HepG2 (cell line): ENCODE data around the gene CHST13.

ENCODE experiments used
- CBX2 ChIP-seq, 2 experiments: fragments of 200-600 bp in 1 of 2; sonication (generic); formaldehyde crosslinking in 1 of 2; IDR thresholded peaks; 2 replicates each; pipeline versions ENCODE4 v1.7.0 to v1.8.1; 2018 to 2022; ENCODE audit warnings: low read depth in 2 of 2, low read length in 1 of 2, mild to moderate bottlenecking in 1 of 2, missing genetic modification reagents in 1 of 2
- IRX3 ChIP-seq: sonication (generic); formaldehyde crosslinking; IDR thresholded peaks from 2 replicates; pipeline ENCODE4 v1.8.1; 2023; ENCODE audit warnings: mild to moderate bottlenecking, low read depth, missing genetic modification reagents, borderline replicate concordance
- MAFK ChIP-seq, 2 experiments: IDR thresholded peaks in 1 of 2; conservative IDR thresholded peaks in 1 of 2; 2 replicates each; pipeline ENCODE4 v1.6.1; 2011; ENCODE audit warnings: improper control_type of control experiment in 2 of 2, low read length in 2 of 2
- POLR2A ChIP-seq, 2 experiments: IDR thresholded peaks; 2 replicates each; pipeline ENCODE4 v1.6.1; 2011; ENCODE audit warnings: low read depth in 2 of 2, low read length in 2 of 2, mild to moderate bottlenecking in 1 of 2, moderate library complexity in 1 of 2; ENCODE audit not compliant: insufficient read depth in 1 of 2
- TAF15 ChIP-seq: fragments of 200-400 bp; formaldehyde crosslinking; IDR thresholded peaks from one replicate; pipeline ENCODE4 v1.6.1; 2018; ENCODE audit warnings: mild to moderate bottlenecking, low read depth, low read length; ENCODE audit not compliant: poor library complexity, severe bottlenecking
- TCF7L2 ChIP-seq: IDR thresholded peaks from 2 replicates; pipeline ENCODE4 v1.6.1; 2011; ENCODE audit warnings: mild to moderate bottlenecking, low read depth, low read length, moderate library complexity
- ZBTB38 ChIP-seq: sonication (generic); formaldehyde crosslinking; IDR thresholded peaks from 2 replicates; pipeline ENCODE4 v1.5.1; 2020; ENCODE audit warnings: mild to moderate bottlenecking, missing genetic modification reagents
- ZNF44 ChIP-seq: sonication (generic); formaldehyde crosslinking; IDR thresholded peaks from 2 replicates; pipeline ENCODE4 v1.5.1; 2020; ENCODE audit warnings: mild to moderate bottlenecking, missing genetic modification reagents
- ZNF703 ChIP-seq: sonication (generic); formaldehyde crosslinking; IDR thresholded peaks from 2 replicates; pipeline ENCODE4 v1.5.1; 2020; ENCODE audit warnings: missing genetic modification reagents, mild to moderate bottlenecking, moderate library complexity, borderline replicate concordance
- TF ChIP-seq, protein P1 (sequence below): sonication (generic); formaldehyde crosslinking; IDR thresholded peaks from 2 replicates; pipeline ENCODE4 v1.4.0; 2020; ENCODE audit warnings: low read depth, mild to moderate bottlenecking, missing genetic modification reagents
- TF ChIP-seq, protein P2 (sequence below): sonication (generic); formaldehyde crosslinking; IDR thresholded peaks from 2 replicates; pipeline ENCODE4 v1.5.0; 2020; ENCODE audit warnings: mild to moderate bottlenecking, missing genetic modification reagents, moderate library complexity

DNA sequence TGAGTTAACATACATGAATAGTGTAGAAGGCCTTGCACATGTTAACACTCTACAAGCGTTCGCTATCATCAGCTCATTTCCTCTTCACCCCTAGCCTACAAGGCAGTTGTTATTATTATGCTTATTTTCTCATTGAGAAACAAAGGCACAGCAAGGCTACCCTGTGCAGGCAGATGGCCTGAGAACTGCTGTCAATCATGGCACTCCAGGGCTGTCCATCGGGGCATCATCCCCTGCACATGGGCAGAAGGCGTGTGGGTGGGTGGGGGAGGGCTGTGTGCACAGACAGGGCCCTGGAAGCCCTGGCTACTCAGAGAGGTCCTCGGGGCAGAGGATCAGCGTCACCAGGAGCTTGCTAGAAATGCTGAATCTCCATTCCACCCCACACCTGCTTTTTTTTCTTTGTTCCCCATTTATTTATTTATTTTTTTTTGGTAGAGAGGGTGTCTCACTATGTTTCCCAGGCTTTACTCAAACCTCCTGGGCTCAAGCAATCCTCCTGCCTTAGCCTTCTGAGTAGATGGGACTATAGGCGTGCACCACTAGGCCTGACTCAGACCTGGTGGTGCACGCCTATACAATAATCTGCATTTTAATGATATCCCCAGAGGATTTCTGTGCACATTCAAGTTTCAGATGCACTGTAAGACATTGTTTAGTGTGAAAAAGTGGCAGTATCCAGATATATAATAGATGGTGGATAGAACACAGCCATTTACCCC is 38.6 kb upstream of the CHST13 start:
- TF ChIP-seq CBX2 (IDR thresholded peaks at IDR 0.05; ENCODE audit: low read depth, low read length) (no peak), CBX2 (CRISPR knock-in tag; IDR thresholded peaks at IDR 0.05; ENCODE audit: low read depth) (no peak), ZBTB38 (CRISPR knock-in tag) (no peak), MAFK (conservative IDR thresholded peaks at IDR 0.05 in 1 of 2, IDR thresholded peaks at IDR 0.05 in 1 of 2; ENCODE audit: low read length in 2 of 2) (no peak), ZNF44 (CRISPR knock-in tag) (no peak), TAF15 (no peak), POLR2A (IDR thresholded peaks at IDR 0.05; ENCODE audit: insufficient read depth in 1 of 2, low read depth in 2 of 2, low read length in 2 of 2) (no peak), TCF7L2 (no peak), IRX3 (CRISPR knock-in tag) (no peak), ZNF703 (CRISPR knock-in tag) (no peak)
- TF ChIP-seq, protein P1, sequence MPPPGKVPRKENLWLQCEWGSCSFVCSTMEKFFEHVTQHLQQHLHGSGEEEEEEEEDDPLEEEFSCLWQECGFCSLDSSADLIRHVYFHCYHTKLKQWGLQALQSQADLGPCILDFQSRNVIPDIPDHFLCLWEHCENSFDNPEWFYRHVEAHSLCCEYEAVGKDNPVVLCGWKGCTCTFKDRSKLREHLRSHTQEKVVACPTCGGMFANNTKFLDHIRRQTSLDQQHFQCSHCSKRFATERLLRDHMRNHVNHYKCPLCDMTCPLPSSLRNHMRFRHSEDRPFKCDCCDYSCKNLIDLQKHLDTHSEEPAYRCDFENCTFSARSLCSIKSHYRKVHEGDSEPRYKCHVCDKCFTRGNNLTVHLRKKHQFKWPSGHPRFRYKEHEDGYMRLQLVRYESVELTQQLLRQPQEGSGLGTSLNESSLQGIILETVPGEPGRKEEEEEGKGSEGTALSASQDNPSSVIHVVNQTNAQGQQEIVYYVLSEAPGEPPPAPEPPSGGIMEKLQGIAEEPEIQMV, result no peak
- TF ChIP-seq, protein P2, sequence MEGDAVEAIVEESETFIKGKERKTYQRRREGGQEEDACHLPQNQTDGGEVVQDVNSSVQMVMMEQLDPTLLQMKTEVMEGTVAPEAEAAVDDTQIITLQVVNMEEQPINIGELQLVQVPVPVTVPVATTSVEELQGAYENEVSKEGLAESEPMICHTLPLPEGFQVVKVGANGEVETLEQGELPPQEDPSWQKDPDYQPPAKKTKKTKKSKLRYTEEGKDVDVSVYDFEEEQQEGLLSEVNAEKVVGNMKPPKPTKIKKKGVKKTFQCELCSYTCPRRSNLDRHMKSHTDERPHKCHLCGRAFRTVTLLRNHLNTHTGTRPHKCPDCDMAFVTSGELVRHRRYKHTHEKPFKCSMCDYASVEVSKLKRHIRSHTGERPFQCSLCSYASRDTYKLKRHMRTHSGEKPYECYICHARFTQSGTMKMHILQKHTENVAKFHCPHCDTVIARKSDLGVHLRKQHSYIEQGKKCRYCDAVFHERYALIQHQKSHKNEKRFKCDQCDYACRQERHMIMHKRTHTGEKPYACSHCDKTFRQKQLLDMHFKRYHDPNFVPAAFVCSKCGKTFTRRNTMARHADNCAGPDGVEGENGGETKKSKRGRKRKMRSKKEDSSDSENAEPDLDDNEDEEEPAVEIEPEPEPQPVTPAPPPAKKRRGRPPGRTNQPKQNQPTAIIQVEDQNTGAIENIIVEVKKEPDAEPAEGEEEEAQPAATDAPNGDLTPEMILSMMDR (CRISPR knock-in tag), result no peak
